ENCODE results near the gene HMX1.

The HMX1 gene

DNA sequence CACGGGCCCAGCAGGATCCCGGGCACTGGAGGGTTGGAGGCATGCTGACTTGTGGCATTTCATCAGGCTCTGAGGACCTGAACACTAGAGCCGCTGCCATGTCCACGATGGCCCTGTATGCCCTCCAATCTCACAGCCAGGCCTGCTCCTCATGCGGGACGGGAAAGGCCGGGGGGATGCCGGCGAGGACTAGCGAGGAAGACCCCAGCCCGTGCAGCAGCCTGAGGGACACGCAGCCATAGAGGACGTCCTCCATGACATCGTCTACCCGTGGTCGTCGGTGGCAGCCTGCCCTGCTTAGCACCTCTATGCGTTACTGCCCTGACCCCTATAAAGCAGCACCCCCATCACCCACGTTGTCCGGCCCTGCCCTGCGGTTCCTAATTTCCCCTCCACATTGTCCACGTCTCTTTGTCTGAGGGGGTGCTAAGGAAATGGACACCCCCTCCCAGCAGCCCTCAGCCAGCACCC lies 32.6 kb downstream of the HMX1 start:
- FAIRE-seq = no peak

DNA sequence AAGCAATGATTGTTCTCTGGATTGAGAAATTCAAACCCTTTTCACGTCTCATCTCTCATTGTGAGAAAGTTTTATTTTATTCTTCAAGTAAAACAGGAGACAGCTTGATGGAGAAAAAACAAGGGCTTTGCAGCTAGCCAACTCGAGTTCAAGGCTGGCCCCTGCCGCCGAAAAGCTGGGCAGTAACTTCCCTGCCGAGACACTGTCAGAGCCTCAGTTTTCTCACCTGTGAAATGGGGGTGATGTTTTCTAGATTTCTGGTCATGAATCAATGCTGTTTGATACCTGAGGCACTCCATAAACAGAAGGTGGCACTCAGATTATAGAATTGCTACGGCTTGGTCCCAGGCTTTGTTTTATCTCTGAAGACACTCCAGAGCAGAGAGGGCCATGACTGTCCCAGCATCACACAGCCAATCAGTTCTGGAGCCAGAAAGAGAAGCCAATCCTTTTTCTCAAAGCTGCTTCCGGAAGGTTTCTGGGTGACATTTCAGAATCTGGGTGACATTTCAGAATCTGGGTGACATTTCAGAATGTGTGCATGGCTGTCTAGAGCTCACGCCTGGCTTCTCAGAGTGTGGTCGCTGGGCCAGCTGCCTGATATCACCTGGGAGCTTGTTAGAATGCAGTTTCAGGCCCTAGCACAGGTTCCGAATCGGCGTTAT lies 33.2 kb downstream of the HMX1 start:
- no peak for FAIRE-seq

DNA sequence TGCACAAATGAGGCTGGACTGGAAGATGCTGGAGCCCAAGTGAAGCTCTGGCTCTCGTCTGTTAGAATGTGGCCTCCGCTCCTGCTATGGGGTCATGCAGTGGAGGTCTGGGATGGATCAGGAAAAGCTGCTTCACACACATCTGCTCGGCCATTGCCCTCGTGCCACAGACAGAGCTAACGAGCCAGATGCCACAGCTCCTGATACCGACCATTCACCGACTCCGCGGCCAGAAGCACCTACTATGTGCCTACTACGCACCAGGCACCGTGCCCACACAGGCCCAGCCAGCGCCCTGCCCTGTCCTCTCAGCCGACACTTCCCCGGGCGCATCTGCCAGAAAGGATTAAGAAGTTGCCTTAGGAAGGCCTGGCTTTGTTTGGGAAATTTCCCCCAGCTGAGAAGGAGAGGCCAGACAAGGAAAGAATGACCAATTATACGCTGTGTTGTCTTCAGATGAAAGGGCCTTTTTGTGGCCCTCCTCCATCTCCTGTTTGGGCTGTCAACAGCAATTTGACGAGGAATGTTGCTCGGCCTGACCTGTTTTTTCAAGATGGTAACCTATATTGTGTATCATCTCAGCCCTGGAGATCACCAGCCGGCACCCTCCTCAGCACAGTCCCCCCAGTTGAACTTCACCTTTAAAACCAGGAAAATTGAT lies 34.3 kb downstream of the HMX1 start:
- no peak for FAIRE-seq

DNA sequence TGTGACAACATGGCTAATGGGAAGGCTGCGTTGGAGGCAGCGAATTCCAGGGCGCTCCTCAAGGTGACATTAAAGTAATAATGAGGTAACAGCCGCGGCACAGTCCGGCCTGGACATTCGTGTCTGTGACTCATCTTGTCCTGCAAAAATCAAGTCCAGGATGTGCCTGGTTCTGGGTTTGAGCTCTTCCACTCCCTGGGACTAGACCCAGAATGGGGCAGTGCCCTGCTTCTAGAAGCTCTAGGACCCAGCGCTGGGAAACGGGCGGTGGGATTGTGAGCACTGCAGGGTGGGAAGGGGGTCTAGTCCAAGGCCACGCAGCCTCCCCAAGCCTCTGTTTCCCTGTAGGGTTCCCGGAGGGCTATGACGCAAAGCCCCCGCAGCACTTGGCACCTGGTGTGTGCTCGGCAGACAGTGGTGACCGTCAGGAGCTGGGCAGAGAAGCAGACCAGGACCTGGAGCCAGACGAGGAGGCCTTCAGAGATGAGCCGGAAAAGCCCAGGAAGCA lies 34.9 kb downstream of the HMX1 start:
- no peak for FAIRE-seq

- no peak for FAIRE-seq
These were observed 35.9 kb downstream of the HMX1 start for GRCh38 chr4:8835521-8836365.

DNA sequence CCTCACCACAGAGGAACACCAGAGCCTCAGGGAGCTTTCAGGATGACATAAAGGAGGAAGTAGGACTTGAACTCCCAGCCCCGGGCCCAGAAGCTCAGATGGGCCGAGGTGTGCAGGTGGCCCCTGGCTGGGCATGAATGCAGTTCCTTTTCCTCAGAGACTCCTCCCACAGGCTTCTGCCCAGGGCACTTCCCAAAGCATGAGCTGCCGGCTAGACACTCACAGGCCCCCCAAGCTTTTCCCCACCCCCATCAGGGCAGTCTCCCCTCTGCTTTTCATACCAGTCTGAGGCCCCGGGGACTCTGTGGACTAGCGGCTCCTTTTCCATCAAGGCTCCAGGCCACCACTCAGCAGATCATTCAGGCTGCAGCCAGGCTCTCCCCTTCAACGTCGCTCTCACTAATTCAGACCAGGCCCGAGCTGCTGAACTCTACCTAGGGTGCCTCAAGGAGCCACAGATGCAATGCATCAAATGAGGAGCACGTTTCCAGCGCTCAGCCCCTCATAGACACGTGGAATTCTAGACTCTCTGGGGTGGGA lies 36.9 kb downstream of the HMX1 start:
- no peak for FAIRE-seq

DNA sequence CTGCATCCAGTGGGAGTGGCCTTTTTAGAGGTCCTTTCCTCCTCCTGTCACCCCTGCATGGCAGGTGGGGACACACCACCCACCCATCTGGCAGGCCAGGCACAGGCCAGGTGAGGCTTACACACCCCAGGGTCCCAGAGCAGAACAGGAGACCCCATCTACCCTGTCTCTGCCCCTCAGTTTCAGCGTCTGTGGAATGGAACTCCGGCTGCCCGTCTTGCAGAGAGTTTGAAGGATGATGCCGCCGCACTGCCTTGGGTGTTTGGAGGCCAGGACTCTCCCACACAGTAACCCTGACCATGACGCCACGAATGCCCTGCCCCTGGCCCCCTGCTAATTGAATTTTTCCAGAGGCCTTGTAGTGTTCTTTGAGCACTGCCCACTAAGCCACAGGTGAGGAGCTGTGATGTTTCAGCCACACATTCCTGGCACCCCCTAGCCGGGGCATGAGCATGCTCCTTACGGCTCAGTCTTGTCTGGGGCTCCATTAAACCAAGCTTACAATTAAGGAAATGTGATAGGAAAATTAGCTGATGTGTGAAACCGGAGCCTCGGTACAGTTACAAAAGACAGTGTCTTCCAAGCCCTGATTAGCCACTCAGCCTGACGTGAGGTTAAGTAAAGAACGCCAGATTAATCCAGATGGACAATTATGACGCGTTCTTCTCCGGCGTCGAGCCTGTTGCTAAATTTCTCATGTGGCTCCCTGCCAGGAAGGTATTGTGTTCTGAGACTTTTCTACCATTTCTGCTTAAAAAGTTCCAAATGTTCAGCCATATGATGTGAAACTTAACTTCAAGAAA lies 39.3 kb downstream of the HMX1 start:
- FAIRE-seq = no peak

DNA sequence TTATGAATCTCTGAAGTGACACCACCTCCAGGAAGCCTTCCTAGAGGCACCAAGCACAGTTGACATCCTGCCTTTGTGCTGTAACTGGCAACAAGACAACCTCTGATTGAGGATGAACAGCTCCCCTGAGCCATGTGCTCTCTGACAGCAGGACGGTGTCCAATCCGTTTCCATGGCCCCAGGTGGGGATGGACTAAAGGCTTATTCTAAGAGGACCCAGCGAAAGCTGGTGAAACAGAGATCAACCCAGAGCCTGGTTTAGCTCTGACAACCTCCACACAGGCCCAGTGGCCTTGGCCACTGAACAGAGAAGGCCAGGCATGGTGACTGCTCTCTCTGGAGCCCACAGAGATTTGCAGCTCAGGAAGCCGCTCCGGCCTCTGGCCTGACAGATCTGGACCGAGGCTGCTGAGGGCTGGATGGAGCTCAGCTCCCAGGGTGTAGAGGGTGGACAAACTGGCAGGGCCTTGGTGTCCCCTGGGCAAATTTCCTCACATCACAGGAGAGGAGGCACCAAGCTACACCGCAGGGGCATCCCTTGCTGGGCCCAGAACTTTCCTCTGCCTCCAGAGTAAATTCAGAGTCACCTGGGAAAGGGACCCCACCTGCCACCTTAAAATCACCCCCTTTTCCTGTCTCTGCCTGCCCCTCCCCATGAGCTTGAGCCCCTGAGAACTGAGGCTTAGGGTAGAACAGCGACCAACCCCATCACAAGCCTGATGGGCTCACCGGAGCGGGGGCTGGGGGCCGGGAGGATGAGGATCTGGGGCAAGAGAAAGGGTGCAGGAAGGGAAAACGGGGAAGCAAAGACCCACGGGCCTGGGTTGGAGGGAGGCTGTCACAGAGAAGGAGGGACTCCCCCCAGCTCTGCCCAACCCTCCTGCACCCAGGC lies 40.2 kb downstream of the HMX1 start:
- no peak for FAIRE-seq

GRCh38 chr4:8830611-8831200 lies 40.9 kb downstream of the HMX1 start:
- no peak for FAIRE-seq

- no peak for FAIRE-seq
These were observed 41.6 kb downstream of the HMX1 start for GRCh38 chr4:8830056-8830455.

- no peak for FAIRE-seq
These were observed 42.1 kb downstream of the HMX1 start for GRCh38 chr4:8829584-8829983.

DNA sequence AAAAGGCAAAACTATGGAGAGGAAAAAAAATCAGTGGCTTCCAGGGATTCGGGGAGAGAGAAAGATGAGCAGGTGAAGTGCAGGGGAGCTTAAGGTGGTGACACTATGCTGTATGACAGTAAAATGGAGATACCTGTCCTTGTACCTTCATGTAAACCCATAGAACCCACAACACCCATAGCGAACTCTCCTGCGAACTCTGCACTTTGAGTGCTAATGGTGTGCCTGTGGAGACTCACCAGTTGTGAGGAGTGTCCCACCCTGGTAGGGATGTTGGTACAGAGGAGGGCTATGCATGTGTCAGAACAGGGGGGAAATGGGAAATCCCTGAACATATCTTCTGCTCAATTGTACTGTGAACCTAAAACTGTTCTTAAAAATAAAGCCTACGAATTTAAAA lies 42.8 kb downstream of the HMX1 start:
- no peak for FAIRE-seq

- no peak for FAIRE-seq
These were observed 50.3 kb downstream of the HMX1 start for GRCh38 chr4:8821151-8821950.

- no peak for FAIRE-seq
These were observed 51.2 kb downstream of the HMX1 start for GRCh38 chr4:8820178-8821102.

DNA sequence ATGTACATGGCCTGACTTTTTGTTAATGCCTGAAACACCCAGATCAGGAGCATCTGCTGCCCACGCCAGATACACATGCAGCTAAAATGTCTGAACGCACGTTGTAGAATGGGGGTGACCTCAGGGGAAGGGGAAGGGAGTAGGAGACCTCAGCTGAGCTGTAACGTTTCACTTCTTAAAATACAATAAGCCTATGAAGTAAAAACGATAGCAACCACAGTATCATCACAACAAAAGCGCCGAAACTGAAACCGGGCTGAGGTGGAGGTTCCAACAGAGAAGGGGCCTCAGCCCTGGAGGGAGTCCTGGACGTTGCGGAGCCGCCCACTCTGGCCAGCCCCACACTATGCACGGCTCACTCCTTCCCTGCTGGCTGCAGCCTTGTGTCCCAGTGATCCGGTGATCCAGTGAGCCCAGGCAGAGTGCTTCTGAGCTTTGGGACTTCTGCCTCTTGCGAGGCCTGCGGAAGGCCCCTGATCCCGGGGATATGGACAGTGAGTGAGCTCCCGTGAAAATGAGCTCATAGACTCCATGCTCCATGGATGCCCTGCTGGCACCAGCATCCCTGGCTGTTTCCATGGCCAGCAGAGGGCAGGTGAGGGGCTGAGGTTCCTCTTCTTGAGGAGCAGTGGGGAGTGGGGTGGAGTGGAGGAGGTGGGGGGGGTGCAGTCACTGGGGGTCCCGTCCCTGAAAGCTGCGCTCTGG lies 52.0 kb downstream of the HMX1 start:
- no peak for FAIRE-seq

DNA sequence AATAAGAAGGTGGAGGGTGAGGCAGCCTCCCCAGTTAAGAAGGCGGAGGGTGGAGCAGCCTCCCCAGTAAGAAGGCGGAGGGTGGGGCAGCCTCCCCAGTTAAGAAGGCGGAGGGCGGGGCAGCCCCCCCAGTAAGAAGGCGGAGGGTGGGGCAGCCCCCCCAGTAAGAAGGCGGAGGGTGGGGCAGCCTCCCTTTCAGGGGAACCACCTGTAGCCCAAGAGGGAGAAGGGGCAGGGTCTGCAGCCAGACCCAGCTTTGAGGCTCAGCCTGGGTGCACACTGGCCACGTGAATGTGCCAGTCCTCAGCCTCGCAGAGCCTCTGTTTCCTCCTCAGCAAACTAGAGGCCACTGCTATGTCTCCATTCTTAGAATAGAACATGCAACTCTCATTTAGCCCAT lies 52.6 kb downstream of the HMX1 start:
- no peak for FAIRE-seq

DNA sequence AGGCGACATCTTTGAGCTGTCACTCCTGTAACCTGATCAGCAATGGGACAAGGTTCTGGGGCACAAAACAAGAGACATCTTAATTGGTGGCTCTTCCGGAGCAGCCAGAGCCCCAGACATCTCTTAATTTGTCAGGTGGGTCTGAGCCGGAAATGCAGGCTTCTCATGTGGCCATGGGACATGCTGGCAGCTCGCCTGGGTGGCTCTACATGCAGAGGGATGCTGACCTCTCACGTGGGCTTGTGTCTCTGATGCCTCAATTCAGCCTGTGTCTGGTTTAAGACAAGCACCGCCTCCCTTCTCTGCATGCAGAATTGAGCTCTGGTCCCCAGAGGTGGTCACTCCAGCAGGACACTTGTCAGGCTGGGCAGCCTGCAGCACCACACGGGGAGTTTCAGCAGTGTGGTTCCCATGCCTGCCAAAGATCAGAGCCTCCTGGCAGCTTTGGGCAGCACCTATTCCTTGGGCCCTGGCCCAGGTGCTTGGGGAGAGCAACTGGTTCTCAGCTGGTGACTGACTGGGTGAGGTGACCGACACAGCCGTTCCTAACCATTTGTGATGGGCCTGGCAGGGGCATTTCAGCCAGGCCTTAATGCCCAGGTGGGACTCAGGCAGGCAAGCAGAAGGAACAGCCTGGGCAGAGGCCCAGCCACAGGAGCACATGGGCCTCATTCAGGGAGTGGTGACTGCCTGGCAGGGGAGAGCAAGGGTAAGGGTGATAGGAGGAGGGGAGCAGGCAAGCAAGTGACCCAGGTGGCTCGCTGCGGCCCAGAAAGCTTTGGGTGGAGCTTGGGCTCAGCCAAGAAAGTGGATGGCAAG lies 53.4 kb downstream of the HMX1 start:
- FAIRE-seq = no peak

GRCh38 chr4:8817813-8818062 lies 53.9 kb downstream of the HMX1 start:
- no peak for FAIRE-seq

Data from A204.1 (cell line).